H1 (cell line): Measurements from ENCODE around the gene ZNF618.
A peak's percentile ranks its signal among the peaks of the same experiment; 100 is the strongest.

Experiments
- BRCA1 ChIP-seq: IDR thresholded peaks from 2 replicates; pipeline ENCODE4 v1.6.1; 2012; ENCODE audit warnings: low read depth, low read length, improper control_type of control experiment
- CEBPB ChIP-seq: IDR thresholded peaks from 2 replicates; pipeline ENCODE4 v1.6.1; 2012; ENCODE audit warnings: low read depth, low read length
- CTCF ChIP-seq, 3 experiments: IDR thresholded peaks; 1 replicate in 2 of 3; 2 replicates in 1 of 3; pipeline versions ENCODE4 v1.5.1 to v1.6.1; 2011; ENCODE audit warnings: low read length in 3 of 3, mild to moderate bottlenecking in 3 of 3, inconsistent platforms in 2 of 3, low read depth in 1 of 3, moderate library complexity in 1 of 3; ENCODE audit not compliant: insufficient read depth in 1 of 3; ENCODE audit errors: control extremely low read depth in 1 of 3
- EZH2 ChIP-seq: fragments of 200-600 bp; sonication (generic); IDR thresholded peaks from 2 replicates; pipeline ENCODE4 v1.7.1; 2012; ENCODE audit warnings: low read depth, mild to moderate bottlenecking, moderate library complexity, low read length, inconsistent platforms; ENCODE audit not compliant: severe bottlenecking
- GABPA ChIP-seq: IDR thresholded peaks from 2 replicates; pipeline ENCODE4 v1.6.1; 2011; ENCODE audit warnings: mild to moderate bottlenecking, low read length, moderate library complexity, borderline replicate concordance; ENCODE audit not compliant: insufficient read depth
- HDAC2 ChIP-seq, 2 experiments: fragments of 300-600 bp in 1 of 2; sonication (generic) in 1 of 2; IDR thresholded peaks; 2 replicates each; pipeline ENCODE4 v1.6.1; 2011 to 2012; ENCODE audit warnings: low read depth in 2 of 2, low read length in 2 of 2, mild to moderate bottlenecking in 2 of 2, moderate library complexity in 2 of 2, borderline replicate concordance in 1 of 2, inconsistent platforms in 1 of 2
- MAFK ChIP-seq: IDR thresholded peaks from 2 replicates; pipeline ENCODE4 v1.6.1; 2012; ENCODE audit warnings: low read depth, mild to moderate bottlenecking, improper control_type of control experiment, low read length
- MAX ChIP-seq: IDR thresholded peaks from 2 replicates; pipeline ENCODE4 v1.6.1; 2012; ENCODE audit warnings: inconsistent platforms
- POLR2A ChIP-seq, 2 experiments: IDR thresholded peaks; 1 replicate in 1 of 2; 2 replicates in 1 of 2; pipeline ENCODE4 v1.6.1; 2011; ENCODE audit warnings: low read depth in 2 of 2, low read length in 2 of 2, mild to moderate bottlenecking in 2 of 2; ENCODE audit errors: control extremely low read depth in 1 of 2
- POLR2AphosphoS5 ChIP-seq: IDR thresholded peaks from 2 replicates; pipeline ENCODE4 v1.6.1; 2011; ENCODE audit warnings: low read depth, low read length
- SP2 ChIP-seq: IDR thresholded peaks from 2 replicates; pipeline ENCODE4 v1.6.1; 2012; ENCODE audit warnings: mild to moderate bottlenecking, low read length, inconsistent platforms
- TAF1 ChIP-seq: IDR thresholded peaks from 2 replicates; pipeline ENCODE4 v1.6.1; 2011; ENCODE audit warnings: mild to moderate bottlenecking, low read depth, low read length
- TBP ChIP-seq: IDR thresholded peaks from 2 replicates; pipeline ENCODE4 v1.6.1; 2011; ENCODE audit warnings: low read depth, low read length, improper control_type of control experiment

GRCh38 chr9:114078021-114078780, 202.1 kb downstream of the ZNF618 start, which contains the start of gene AMBP:
- TF ChIP-seq SP2 (no peak), CTCF (IDR thresholded peaks at IDR 0.05; ENCODE audit: control extremely low read depth in 1 of 3, insufficient read depth in 1 of 3, low read depth in 1 of 3, low read length in 3 of 3) (no peak), POLR2A (IDR thresholded peaks at IDR 0.05; ENCODE audit: control extremely low read depth in 1 of 2, low read depth in 2 of 2, low read length in 2 of 2) (no peak), CEBPB (no peak), POLR2AphosphoS5 (no peak), BRCA1 (no peak), GABPA (no peak), HDAC2 (IDR thresholded peaks at IDR 0.05; ENCODE audit: borderline replicate concordance in 1 of 2, low read depth in 2 of 2, low read length in 2 of 2) (no peak), EZH2 (no peak), MAX (0 out of 2 replicates have a peak, but pooled peaks have one; percentile 28), MAFK (peak; percentile 96), TBP (no peak), TAF1 (no peak)
